Lung (tissue), 12 donors: ENCODE data around the gene CMTM3. TPM values are rescaled to one million over a fixed set of nuclear protein-coding genes. Genes with fewer than 3 reads are reported as not detected.
"Not testable (repeated sequence)": the region's sequence is repeated elsewhere in the genome, so short reads cannot be mapped to it uniquely, and the experiment has no call there.

Source experiments
- ATAC-seq: fragments of 200-7000 bp; cut with Tn5 transposase; one replicate; pipeline ENCODE4 v1.9.1; 2020; ENCODE audit warnings: moderate number of reproducible peaks; ENCODE audit not compliant: insufficient read depth, low FRiP score
- DNase-seq, 3 donors: peaks; one replicate each; pipeline ENCODE4 v3.0.0-alpha.2; 2013 to 2017
- H3K27ac ChIP-seq, 2 donors: one replicate each; pipeline ENCODE4 v1.5.1; 2013; ENCODE audit warnings: mild to moderate bottlenecking in 2 of 2, moderate library complexity in 2 of 2, control low read depth in 1 of 2, inconsistent platforms in 1 of 2, low read depth in 1 of 2, low read length in 1 of 2
- H3K27me3 ChIP-seq, 3 donors: one replicate each; pipeline ENCODE4 v1.5.1; 2013; ENCODE audit warnings: low read length in 2 of 3; ENCODE audit not compliant: control insufficient read depth in 3 of 3, insufficient read depth in 3 of 3
- H3K36me3 ChIP-seq, 4 donors: one replicate each; pipeline ENCODE4 v1.5.1; 2013; ENCODE audit warnings: low read length in 4 of 4, mild to moderate bottlenecking in 1 of 4, moderate library complexity in 1 of 4; ENCODE audit not compliant: control insufficient read depth in 4 of 4, insufficient read depth in 4 of 4
- H3K4me1 ChIP-seq, 5 donors: one replicate each; pipeline ENCODE4 v1.5.1; 2013; ENCODE audit warnings: low read length in 5 of 5, mild to moderate bottlenecking in 2 of 5, moderate library complexity in 1 of 5; ENCODE audit not compliant: control insufficient read depth in 5 of 5, insufficient read depth in 5 of 5
- H3K4me3 ChIP-seq: one replicate; pipeline ENCODE4 v1.5.1; 2013; ENCODE audit warnings: mild to moderate bottlenecking, control low read depth, moderate library complexity
- H3K9ac ChIP-seq, 2 donors: one replicate each; pipeline ENCODE4 v1.5.1; 2013; ENCODE audit warnings: low read length in 2 of 2, control low read depth in 1 of 2; ENCODE audit not compliant: insufficient read depth in 1 of 2
- H3K9me3 ChIP-seq, 4 donors: one replicate each; pipeline ENCODE4 v1.5.1; 2013; ENCODE audit warnings: low read length in 3 of 4, mild to moderate bottlenecking in 1 of 4, moderate library complexity in 1 of 4; ENCODE audit not compliant: control insufficient read depth in 4 of 4, insufficient read depth in 3 of 4
- WGBS, 2 donors: extraction: QIAGEN DNeasy Blood & Tissue Kit; methylation state at CpG; one replicate each; pipeline ENCODE4 v1.1.7; 2013; 5-methylcytosine and 5-hydroxymethylcytosine counted together
- polyA plus RNA-seq, 2 donors: library from polyadenylated mRNA; stranded (reverse); fragments of 200-250 nt; gene quantifications; one replicate each; pipeline ENCODE4 v1.2.1, GENCODE V29; 2013
- total RNA-seq, 2 donors: library from RNA; depleted of rRNA in 1 of 2; stranded (reverse); fragments of >200 nt in 1 of 2; gene quantifications; one replicate each; pipeline ENCODE4 v1.2.1, GENCODE V29; 2014 to 2021
- TF ChIP-seq, protein P1 (sequence below): IDR thresholded peaks from 2 replicates; pipeline ENCODE4 v1.5.1; 2012; ENCODE audit warnings: mild to moderate bottlenecking; ENCODE audit errors: control extremely low read depth, extremely low read depth
- donor health status: control.
- donor health status: control.
- donor health status: Bipolar disorder and iron deficiency.
- donor health status: healthy.
- donor health status: DM: yes; HTN: yes; CAD: no.

CMTM3 gene
- total and polyA plus RNA-seq, 4 donors, result 19.8 to 46.4 (median 31.4) TPM

DNA sequence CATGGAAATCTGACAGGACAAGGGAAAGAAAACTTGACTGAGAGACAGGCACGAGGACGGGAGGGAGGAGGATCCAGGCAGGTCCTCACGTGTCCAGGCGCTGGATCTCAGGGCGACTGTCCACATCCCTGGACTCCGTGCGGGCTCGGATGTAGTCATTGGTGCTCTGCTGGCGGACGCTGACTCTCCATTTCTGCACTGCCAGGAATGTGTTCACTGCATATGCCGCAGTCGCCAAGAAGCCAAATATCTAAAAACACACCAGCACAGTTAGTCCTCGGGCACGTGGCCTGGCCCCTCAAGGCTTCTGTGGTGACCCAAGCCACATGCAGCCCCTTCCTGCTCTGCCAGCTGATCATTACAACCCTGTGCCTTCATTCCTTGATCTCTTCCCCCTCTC lies 17.5 kb downstream of the CMTM3 start:
- TF ChIP-seq, protein P1, sequence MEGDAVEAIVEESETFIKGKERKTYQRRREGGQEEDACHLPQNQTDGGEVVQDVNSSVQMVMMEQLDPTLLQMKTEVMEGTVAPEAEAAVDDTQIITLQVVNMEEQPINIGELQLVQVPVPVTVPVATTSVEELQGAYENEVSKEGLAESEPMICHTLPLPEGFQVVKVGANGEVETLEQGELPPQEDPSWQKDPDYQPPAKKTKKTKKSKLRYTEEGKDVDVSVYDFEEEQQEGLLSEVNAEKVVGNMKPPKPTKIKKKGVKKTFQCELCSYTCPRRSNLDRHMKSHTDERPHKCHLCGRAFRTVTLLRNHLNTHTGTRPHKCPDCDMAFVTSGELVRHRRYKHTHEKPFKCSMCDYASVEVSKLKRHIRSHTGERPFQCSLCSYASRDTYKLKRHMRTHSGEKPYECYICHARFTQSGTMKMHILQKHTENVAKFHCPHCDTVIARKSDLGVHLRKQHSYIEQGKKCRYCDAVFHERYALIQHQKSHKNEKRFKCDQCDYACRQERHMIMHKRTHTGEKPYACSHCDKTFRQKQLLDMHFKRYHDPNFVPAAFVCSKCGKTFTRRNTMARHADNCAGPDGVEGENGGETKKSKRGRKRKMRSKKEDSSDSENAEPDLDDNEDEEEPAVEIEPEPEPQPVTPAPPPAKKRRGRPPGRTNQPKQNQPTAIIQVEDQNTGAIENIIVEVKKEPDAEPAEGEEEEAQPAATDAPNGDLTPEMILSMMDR, result no peak
- no peaks in the 10 kb centered on the region for H3K9me3 ChIP-seq
- H3K4me3 ChIP-seq, result no peak overlapping the region
- ATAC-seq (no peak), DNase-seq (no peak)
- no peaks in the 10 kb centered on the region for H3K27me3 ChIP-seq
- peaks cover 0 to 13% (median 2%) of the 10 kb centered on the region in 4 donors for H3K36me3 ChIP-seq
- 96 to 99% methylated on average over 14 of the region's 14 CpGs for WGBS, 2 donors
- no peak overlapping the region for H3K27ac ChIP-seq
- no peak overlapping the region for H3K9ac ChIP-seq
- peaks cover 0 to 2% (median 0%) of the 10 kb centered on the region in 5 donors for H3K4me1 ChIP-seq

GRCh38 chr16:66622863-66623262 lies 18.4 kb downstream of the CMTM3 start:
- peaks cover 0 to 13% (median 2%) of the 10 kb centered on the region in 4 donors for H3K36me3 ChIP-seq
- DNase-seq (no peak), ATAC-seq (no peak)
- H3K4me3 ChIP-seq, result no peak overlapping the region
- 64 to 81% methylated on average over 3 of the region's 3 CpGs for WGBS, 2 donors
- H3K9me3 ChIP-seq, result no peaks in the 10 kb centered on the region
- no peaks in the 10 kb centered on the region for H3K27me3 ChIP-seq
- TF ChIP-seq, protein P1, result no peak
- H3K4me1 ChIP-seq, result peaks cover 0 to 2% (median 0%) of the 10 kb centered on the region in 5 donors
- H3K9ac ChIP-seq, result no peak overlapping the region
- H3K27ac ChIP-seq, result no peak overlapping the region

DNA sequence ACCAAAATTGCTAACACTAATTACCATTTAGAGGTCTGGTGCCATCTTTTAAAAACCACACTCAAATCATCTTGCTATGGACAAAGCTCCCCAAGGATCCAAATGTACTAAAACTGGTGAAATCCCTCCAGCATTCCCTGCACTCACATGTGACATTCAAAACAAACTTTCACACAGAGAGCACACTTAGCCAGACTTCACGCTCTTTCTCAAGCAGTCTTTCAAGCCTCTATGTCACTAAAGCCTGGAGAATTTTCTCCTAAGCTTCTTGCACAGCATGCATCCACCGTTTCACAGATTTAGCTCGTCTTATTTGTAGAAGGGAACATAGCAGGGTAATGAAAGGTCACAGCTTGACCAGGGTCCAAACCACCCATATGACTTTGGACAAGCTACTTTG lies 19.3 kb downstream of the CMTM3 start:
- WGBS, 2 donors, result 88 to 91% methylated on average over 3 of the region's 3 CpGs
- TF ChIP-seq, protein P1, result no peak

GRCh38 chr16:66627611-66628378 lies 23.3 kb downstream of the CMTM3 start:
- ATAC-seq, DNase-seq: not testable (repeated sequence)

More for the DNA sequence above, 19.3 kb downstream of the CMTM3 start:
- Histone ChIP-seq H3K4me1 (peaks cover 0 to 2% (median 0%) of the 10 kb centered on the region in 5 donors), H3K27me3 (no peaks in the 10 kb centered on the region), H3K4me3 (no peak overlapping the region), H3K36me3 (peaks cover 0 to 13% (median 2%) of the 10 kb centered on the region in 4 donors), H3K9ac (no peak overlapping the region), H3K9me3 (no peaks in the 10 kb centered on the region), H3K27ac (no peak overlapping the region)
- ATAC-seq, result no peak
- no peak for DNase-seq

More at GRCh38 chr16:66627611-66628378, 23.3 kb downstream of the CMTM3 start:
- H3K9ac ChIP-seq, result peak overlapping the region in 1 of 2 donors; percentile 23
- H3K4me3 ChIP-seq, H3K4me1 ChIP-seq, H3K9me3 ChIP-seq, H3K36me3 ChIP-seq, H3K27ac ChIP-seq, H3K27me3 ChIP-seq: not testable (repeated sequence)
- WGBS, 2 donors, result 95% methylated on average over 17 of the region's 17 CpGs
